ENCODE results near the gene ELOVL5.
"Not testable (repeated sequence)": the region's sequence is repeated elsewhere in the genome, so short reads cannot be mapped to it uniquely, and the experiment has no call there.

Gene ELOVL5, protein sequence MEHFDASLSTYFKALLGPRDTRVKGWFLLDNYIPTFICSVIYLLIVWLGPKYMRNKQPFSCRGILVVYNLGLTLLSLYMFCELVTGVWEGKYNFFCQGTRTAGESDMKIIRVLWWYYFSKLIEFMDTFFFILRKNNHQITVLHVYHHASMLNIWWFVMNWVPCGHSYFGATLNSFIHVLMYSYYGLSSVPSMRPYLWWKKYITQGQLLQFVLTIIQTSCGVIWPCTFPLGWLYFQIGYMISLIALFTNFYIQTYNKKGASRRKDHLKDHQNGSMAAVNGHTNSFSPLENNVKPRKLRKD

DNA sequence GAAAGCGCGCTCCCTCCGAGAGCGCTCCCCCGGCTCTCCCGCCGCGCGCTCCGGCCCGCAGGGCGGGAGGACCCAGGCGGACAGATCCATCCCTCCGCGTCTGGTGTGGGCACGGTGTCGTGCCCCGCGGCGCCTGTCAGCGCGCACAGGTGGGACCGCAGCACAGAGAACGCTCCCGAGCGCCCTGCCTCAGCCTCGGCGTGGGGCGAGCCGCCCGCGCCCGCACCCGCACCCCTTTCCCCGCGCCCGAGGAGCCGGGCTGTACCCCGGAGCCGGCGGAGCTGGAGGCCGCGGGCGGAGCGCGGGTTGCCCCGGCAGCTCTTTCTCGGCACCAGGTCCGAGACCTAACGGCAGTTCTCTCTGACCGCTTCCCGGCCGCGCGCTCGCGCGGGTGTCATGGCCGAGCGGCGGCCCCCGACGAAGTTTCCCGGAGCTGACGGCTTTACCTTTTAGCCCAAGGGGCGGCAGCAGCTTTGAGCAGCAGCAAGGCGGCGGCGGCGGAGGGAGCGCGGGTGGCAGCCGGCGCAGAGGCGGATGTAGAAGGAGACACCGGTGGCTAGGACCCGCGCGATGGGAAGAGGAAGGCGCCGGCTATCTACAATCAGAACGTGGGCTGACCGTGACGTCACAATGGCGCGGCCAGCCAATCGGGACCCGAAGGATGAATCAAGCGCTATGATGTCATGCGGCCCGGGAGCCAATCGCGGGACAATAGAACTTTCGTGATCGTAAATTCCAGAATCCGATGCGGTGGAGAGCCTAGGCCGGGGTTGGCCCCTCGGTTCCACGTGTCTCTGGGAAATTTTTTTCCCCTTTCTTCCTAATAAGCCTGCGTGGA lies at the start of gene ELOVL5:
TSS of gene ELOVL5 (minus strand) at position 580 of the 838 bp plus-strand sequence. CDS start 53,251 bp downstream, outside the sequence.
- H3K4me3 ChIP-seq (ENCODE audit: low read depth, low read length) = peak within 1 kb of the TSS; percentile 86
- peak; percentile 98 for DNase-seq (ENCODE audit: low read depth)

DNA sequence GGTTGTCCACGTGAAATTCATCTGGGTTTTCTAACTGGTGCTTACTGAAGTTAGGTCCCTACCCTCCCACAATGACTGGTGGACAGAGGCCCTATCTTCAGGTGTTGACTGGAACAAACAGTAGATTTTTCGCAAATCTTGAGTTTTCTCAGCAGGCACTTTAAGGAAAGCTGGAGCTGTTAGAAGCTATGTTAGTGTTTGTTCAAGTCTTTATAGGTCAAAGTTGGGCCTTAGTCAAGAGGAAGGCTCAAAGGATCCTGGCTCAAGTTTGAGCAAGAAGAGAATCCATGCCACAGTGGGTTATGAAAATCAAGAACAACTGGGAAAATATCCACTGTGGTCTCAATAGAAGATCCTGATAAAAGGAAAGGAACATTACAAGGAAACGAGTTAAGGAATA lies 48.5 kb upstream of the ELOVL5 start:
- no peak overlapping the region for H3K4me3 ChIP-seq (ENCODE audit: low read depth, low read length)
- DNase-seq (ENCODE audit: low read depth) = no peak

DNA sequence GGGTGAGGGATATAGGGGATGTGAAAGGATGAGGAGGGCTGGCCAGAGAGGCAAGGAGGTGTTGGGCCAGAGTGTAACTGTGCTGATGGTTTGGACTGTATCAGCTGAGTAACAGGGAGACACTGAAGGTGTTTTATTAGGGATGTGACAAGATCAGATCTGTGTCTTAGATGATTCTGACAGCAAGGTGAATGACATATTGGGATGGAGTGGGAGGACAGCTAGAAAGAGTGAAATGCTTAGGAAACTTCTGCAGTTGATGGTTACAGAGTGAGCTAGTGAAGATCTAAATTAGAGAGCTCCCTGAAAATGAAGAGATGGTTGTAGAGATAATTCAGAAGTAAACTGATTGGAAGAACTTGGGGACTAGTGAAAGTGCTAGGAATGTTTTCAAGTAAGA lies 47.2 kb upstream of the ELOVL5 start:
- no peak overlapping the region for H3K4me3 ChIP-seq (ENCODE audit: low read depth, low read length)

DNA sequence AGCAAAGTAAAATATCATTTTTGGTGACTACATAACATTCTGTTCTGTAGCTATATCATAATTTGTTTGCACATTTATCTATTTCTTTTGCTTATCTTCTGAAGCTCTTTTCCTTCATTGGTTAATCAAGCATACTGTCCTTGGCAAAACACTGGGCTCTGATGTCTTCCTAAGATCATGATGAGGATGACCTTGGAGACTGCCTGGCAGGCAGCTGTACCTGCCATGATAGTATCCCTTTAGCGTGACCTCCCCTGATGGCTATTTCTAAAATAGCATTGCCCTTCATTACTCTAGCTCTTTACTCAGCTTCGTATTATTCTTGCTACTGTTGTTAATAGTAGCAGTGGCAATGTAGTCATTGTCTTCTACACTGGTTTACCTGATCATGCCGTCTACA lies 46.0 kb upstream of the ELOVL5 start:
- no peak for DNase-seq (ENCODE audit: low read depth)
- no peak overlapping the region for H3K4me3 ChIP-seq (ENCODE audit: low read depth, low read length)

More for the DNA sequence above, 47.2 kb upstream of the ELOVL5 start:
- DNase-seq (ENCODE audit: low read depth) = no peak

DNA sequence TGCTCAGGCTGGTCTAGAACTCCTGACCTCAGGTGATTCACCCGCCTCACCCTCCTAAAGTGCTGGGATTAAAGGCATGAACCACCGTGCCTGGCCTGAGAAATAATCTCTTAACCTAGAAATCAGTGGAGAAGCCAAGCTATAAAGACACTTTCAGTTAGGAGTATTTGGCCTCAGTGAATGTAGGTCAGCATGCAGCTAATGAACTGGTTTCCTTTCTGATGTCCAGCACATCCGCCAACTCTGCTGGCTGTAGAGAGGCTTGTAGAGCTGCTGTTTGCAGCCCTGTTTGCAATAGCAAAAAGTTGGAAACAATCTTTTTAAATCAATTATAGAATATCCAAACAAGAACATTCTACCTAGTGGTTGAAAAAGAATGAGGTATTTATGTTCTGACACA lies 42.4 kb upstream of the ELOVL5 start:
- no peak for DNase-seq (ENCODE audit: low read depth)
- H3K4me3 ChIP-seq (ENCODE audit: low read depth, low read length) = no peak overlapping the region

DNA sequence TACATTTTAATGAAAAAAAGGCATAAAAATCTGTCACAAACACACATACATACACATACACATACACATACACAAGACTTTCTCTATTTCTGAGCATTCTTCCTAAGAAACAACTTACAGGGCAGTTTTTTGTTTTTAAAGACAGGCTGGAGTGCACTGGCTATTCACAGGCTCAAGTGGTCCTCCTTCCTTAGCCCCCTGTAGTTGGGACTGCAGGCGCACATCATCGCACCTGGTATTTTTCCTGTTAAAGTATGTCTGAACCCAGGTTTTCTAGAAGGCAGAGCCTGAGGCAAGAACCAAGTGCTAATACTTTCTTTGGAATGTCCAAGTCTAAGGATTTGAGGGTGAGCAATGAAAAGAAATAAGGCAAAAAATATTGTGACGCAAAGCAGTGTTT lies 41.3 kb upstream of the ELOVL5 start:
- H3K4me3 ChIP-seq (ENCODE audit: low read depth, low read length) = no peak overlapping the region
- DNase-seq (ENCODE audit: low read depth) = no peak

DNA sequence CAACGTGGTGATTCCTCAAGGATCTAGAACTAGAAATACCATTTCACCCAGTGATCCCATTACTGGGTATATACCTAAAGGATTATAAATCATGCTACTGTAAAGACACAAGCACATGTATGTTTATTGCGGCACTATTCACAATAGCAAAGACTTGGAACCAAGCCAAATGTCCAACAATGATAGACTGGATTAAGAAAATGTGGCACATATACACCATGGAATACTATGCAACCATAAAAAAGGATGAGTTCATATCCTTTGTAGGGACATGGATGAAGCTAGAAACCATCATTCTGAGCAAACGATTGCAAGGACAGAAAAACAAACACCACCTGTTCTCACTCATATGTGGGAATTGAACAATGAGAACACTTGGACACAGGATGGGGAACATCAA lies 39.9 kb upstream of the ELOVL5 start:
- not testable (repeated sequence) for H3K4me3 ChIP-seq (ENCODE audit: low read depth, low read length); DNase-seq (ENCODE audit: low read depth)

DNA sequence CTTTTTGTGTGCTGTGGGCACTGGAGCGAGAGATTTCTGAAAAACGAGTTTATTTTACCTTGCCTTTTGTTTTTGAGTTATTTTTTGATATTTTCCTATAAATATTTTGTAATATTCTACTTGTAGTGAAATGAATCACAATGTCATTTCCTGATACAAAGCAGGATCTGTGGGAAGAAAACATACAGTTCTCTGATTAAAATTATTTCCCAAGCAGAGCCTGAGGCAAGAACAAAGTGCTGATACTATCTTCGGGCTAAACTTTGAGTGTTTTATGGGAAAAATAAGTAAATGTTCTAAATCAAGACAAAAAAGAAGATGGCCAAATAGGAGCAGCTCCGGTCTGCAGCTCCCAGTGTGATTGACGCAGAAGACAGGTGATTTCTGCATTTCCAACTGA lies 33.7 kb upstream of the ELOVL5 start:
- no peak overlapping the region for H3K4me3 ChIP-seq (ENCODE audit: low read depth, low read length)
- no peak for DNase-seq (ENCODE audit: low read depth)

DNA sequence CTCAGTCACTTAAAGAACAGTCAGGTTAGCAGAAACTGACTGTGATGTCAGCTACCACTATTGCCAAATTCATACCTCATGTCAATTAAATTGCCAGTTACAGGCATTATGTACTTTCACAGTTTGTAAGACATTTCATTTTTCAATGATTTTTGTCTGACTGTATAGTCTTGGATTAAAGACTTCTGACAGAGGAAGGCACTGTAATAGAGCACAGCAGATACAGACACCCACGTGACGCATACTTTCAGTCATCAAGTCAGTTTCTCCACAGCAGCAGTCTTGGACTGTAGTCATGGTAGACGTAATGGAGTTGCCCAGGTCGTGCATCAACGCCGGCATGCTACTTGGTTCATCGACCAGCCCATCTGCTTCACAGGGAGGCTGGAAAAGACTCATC lies 29.5 kb upstream of the ELOVL5 start:
- H3K4me3 ChIP-seq (ENCODE audit: low read depth, low read length) = no peak overlapping the region
- DNase-seq (ENCODE audit: low read depth) = no peak

DNA sequence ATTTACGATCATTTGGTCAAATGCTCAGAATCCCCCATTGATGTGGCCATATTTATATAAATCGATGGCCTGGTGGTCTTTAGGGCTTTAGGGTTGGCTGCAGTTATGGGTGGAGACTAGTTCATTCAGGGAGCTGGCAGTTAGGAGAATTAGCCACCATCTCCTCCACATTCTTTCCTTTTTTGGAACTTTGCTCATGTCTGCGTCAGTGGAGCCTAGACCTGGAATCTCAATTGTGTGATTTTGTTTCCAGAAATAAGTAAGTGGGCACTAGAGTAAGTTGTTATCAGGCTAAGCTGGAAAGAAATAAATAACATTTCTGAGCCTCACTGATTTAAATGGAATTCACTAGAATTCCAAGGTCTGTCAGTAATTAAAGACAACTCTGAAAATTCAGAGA lies 29.0 kb upstream of the ELOVL5 start:
- no peak for DNase-seq (ENCODE audit: low read depth)
- no peak overlapping the region for H3K4me3 ChIP-seq (ENCODE audit: low read depth, low read length)

DNA sequence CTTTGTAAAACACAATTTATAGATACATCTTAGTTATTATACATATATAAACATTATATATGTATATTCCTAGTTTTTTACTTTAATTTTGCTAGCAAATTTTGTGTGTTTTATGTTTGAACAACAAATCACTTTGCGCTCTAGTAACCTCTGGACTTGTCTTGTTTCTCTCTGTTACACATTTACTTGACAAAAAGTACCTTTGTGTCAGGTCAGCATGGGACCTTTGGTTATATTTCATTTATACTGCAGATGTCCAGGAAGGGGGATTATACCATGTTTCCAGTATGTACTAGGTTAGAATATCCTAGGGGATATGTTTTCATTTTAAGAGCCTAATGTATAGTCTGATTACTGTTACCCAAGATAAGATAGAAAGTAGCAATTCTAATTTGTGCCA lies 28.5 kb upstream of the ELOVL5 start:
- DNase-seq (ENCODE audit: low read depth) = no peak
- no peak overlapping the region for H3K4me3 ChIP-seq (ENCODE audit: low read depth, low read length)

DNA sequence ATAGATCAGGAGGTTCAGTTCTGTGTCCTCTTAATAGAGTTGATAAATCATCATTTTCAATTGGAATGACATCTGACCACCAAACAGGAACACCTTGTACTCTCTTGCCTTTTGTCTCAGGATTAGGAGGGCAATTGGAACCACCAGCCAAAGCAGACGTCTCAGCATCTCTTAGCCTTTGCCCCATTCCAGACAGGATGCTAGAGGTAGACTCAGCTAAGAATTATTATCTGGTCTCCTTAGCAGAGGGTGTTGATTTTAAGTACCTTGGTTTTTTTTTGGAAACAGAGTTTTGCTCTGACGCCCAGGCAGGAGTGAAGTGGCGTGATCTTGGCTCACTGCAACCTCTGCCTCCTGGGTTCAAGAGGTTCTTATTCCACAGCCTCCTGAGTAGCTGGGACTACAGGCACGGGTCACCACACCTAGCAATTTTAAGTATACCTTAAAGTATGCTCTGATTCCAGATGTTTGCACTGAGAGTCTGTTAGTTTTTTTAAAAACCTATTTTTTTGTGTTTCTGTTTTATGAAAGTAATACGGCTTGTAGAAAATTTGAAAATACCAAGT lies 28.0 kb upstream of the ELOVL5 start:
- no peak for DNase-seq (ENCODE audit: low read depth)
- no peak overlapping the region for H3K4me3 ChIP-seq (ENCODE audit: low read depth, low read length)

DNA sequence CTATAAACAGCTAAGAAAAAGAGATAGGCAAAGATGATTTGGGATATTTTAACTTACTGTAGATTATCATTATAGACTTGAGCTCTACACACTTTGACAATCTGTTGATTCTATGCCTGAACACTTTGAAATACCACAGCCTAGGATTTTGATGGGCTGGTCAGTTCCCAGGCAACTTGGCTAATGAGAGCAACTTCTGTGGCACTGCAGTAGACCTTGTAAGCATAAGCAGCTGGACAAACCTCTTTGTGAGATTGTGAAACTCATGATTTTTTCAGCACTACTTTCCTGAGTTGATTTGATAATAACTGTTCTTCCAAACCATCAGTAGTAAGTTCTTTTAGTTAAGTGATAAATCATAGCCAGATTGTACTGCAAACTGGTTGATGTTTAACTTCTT lies 27.1 kb upstream of the ELOVL5 start:
- DNase-seq (ENCODE audit: low read depth) = no peak
- H3K4me3 ChIP-seq (ENCODE audit: low read depth, low read length) = no peak overlapping the region

DNA sequence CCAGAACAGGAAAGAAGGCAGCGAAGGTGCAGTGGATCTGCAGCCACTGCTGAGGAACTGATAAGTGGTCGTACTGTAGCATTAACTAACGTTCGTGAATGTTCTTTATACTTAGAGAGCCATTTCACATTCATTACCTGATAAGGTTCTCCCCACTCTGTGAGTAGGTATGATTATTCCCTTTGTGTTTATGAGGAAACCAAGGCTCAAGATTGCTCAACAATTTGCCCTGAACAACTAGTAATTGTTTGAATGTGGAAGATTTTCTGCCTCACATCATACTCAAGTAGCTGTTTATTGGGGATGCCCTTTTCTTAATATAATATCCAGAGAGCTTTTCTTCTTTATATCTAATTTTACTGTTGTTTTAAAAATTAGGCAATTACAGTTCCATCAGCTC lies 24.9 kb upstream of the ELOVL5 start:
- no peak for DNase-seq (ENCODE audit: low read depth)
- no peak overlapping the region for H3K4me3 ChIP-seq (ENCODE audit: low read depth, low read length)

DNA sequence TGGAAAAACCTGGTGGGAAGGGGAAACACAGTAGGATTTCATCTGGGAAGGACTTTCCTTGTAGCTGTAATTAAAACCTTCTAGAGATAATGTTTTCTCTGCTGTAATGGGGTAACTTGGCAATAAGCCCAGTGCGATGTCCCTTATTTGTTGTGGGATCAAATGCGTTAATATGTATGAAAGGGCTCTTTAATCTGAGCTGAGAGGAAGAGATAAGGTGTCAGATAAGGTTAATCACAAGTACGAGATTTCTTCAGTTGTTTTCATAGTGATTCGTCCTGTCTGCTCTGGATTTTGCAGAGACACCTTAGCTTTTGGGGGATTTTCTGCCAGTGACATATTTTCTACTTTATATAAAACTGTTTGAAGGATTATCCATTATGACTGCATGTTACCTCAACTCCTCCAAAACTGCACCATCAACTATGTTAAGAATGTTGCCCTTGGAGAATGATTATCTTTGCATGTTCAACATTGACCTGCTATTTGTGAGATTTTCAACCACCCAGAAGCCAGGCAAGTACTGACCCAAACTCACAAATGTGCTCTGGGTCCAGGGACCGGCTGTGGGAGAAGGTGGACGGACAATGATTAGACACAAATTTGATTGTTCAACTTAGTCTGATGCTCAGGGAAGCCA lies 21.2 kb upstream of the ELOVL5 start:
- no peak overlapping the region for H3K4me3 ChIP-seq (ENCODE audit: low read depth, low read length)
- DNase-seq (ENCODE audit: low read depth) = no peak

DNA sequence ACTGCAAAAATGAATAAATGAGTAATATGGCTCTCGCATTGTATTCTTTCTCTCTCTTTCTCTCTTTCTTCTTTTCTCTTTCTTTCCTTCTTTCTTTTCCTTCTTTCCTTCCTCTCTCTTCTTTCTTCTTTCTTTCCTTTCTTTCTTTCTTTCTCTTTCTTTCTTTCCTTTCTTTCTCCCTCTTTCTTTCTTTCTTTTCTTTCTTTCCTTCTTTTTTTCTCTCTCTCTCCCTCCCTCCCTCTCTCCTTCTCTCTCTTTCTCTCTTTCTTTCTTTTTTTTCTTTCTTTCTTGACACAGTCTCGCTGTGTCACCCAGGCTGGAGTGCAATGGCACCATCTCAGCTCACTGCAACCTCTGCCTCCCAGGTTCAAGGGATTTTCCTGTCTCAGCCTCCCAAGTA lies 20.3 kb upstream of the ELOVL5 start:
- no peak for DNase-seq (ENCODE audit: low read depth)
- H3K4me3 ChIP-seq (ENCODE audit: low read depth, low read length) = no peak overlapping the region

DNA sequence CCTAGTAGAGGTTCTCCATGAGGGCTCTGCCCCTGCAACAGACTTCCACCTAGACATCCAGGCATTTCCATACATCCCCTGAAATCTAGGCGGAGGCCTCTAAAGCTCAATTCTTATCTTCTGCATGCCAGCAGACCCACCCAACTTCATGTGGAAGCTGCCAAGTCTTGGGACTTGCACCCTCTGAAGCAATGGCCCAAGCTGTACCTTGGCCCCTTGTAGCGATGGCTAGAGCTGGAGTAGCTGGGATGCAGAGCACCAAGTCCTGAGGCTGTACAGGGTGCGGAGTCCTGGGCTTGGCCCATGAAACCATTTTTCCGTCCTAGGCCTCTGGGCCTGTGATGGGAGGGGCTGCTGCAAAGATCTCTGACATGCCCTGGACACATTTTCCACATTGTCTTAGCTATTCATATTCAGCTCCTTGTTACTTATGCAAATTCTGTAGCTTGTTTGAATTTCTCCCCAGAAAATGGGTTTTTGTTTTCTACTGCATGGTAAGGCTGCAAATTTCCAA lies 17.4 kb upstream of the ELOVL5 start:
- no peak overlapping the region for H3K4me3 ChIP-seq (ENCODE audit: low read depth, low read length)
- DNase-seq (ENCODE audit: low read depth) = no peak

DNA sequence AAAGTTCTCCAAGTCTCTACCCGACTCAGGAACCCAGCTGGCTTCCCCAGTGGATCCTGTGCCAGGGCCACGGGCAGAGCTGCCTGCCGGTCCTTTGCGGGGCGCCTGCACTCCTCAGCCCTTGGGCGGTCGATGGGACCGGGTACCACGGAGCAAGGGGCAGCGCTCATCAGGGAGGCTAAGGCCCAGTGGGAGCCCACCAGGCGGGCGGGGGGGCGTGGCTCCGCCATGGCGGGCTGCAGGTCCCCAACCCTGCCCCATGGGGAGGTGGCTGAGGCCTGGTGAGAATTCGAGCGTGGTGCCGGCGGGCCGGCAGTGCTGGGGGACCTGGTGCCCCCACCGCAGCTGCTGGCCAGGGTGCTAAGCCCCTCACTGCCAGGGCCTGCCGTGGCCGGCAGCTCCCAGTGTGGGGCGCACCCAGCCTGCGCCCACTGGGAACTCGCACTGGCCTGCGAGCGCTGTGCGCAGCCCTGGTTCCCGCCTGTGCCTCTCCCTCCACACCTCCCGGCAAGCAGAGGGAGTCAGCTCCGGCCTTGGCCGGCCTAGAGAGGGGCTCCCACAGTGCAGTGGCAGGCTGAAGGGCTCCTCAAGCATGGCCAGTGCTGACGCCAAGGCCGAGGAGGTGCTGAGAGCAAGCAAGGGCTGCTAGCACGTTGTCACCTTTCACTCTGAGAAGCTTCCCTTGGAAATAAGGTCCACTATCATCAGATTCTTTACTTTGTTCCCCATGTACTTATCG lies 14.8 kb upstream of the ELOVL5 start:
- no peak for DNase-seq (ENCODE audit: low read depth)

DNA sequence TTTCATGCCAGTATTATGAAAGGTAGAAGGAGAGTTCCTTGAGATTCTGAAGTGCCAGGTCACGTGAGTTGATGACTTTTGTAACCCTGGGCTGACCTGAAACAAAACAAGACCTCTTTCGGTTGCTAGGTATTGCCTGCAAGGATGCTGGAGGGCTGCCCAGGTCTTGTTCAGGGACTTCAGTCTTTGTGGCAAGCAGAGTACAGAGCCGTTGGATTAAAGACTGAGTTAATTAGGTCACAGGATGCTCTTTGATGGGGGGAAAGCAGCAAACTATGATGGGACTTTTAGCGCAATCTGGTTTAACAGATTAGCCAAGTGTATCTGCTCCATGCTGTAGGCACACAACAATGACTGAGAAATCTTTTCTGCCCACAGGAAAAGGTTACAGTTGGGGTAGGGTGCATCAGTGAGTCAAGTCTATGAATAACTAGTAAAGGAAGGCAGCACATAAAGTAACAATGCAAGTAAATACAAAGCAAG lies 12.8 kb upstream of the ELOVL5 start:
- peak; percentile 41 for DNase-seq (ENCODE audit: low read depth)
- no peak overlapping the region for H3K4me3 ChIP-seq (ENCODE audit: low read depth, low read length)

More for the DNA sequence above, 14.8 kb upstream of the ELOVL5 start:
- H3K4me3 ChIP-seq (ENCODE audit: low read depth, low read length) = no peak overlapping the region
